IMR-90 (cell line): ENCODE data around the gene MEGF10. TPM values are rescaled to one million over a fixed set of nuclear protein-coding genes. Genes with fewer than 3 reads are reported as not detected.

Experiments
- ATAC-seq: fragments of 200-7000 bp; cut with Tn5 transposase; 2 replicates; pipeline ENCODE4 v1.9.1; 2020; ENCODE audit warnings: low read depth, mild to moderate bottlenecking, moderate library complexity
- BruUV-seq: library from RNA; stranded (reverse); fragments of 400-500 nt; replicated peaks from 2 replicates; lab custom pipeline; 2021; lab: Mats Ljungman, UMichigan
- CTCF ChIA-PET: fragments of 300-600 bp; formaldehyde crosslinking; extraction: SDS; loops from one replicate; lab custom pipeline; 2021; ENCODE audit warnings: antibody characterized with exemption; lab: Yijun Ruan, JAX
- POLR2A ChIA-PET: fragments of 300-600 bp; sonication (Branson Sonifier 250); formaldehyde crosslinking; loops from one replicate; lab custom pipeline; 2022; ENCODE audit warnings: antibody characterized with exemption; ENCODE audit not compliant: unreplicated experiment; lab: Charles Lee
- DNase-seq: peaks from one replicate; pipeline ENCODE4 v3.0.0; 2013
- H2AFZ ChIP-seq: replicated peaks from 2 replicates; pipeline ENCODE3; 2013; ENCODE audit warnings: low read length, mild to moderate bottlenecking; ENCODE audit not compliant: poor library complexity
- H2AK5ac ChIP-seq: 2 replicates; pipeline ENCODE4 v1.6.1; 2013; ENCODE audit warnings: low read depth, low read length, inconsistent platforms
- H2AK9ac ChIP-seq: replicated peaks from 2 replicates; pipeline ENCODE3; 2013; ENCODE audit warnings: mild to moderate bottlenecking, low read depth, low read length, moderate library complexity; ENCODE audit not compliant: poor library complexity
- H2BK120ac ChIP-seq: 2 replicates; pipeline ENCODE4 v1.6.1; 2013; ENCODE audit warnings: low read depth, low read length, inconsistent platforms
- H2BK15ac ChIP-seq: 3 replicates; pipeline ENCODE4 v1.6.1; 2013; ENCODE audit warnings: low read depth, low read length, inconsistent platforms
- H2BK20ac ChIP-seq: 2 replicates; pipeline ENCODE4 v1.6.1; 2013; ENCODE audit warnings: low read depth, mild to moderate bottlenecking, inconsistent platforms, low read length, moderate library complexity
- H2BK5ac ChIP-seq: 2 replicates; pipeline ENCODE4 v1.6.1; 2013; ENCODE audit warnings: mild to moderate bottlenecking, low read depth, low read length, inconsistent platforms; ENCODE audit not compliant: poor library complexity, severe bottlenecking
- H3K14ac ChIP-seq: replicated peaks from 2 replicates; pipeline ENCODE4 v1.6.1; 2013; ENCODE audit warnings: low read depth, low read length, inconsistent platforms
- H3K18ac ChIP-seq: 2 replicates; pipeline ENCODE4 v1.6.1; 2013; ENCODE audit warnings: low read depth, low read length, control low read depth
- H3K23ac ChIP-seq: 2 replicates; pipeline ENCODE4 v1.6.1; 2013; ENCODE audit warnings: low read depth, low read length, inconsistent platforms
- H3K27ac ChIP-seq: 2 replicates; pipeline ENCODE4 v1.5.1; 2013; ENCODE audit warnings: mild to moderate bottlenecking, control low read depth, low read length; ENCODE audit not compliant: insufficient read depth
- H3K27me3 ChIP-seq: 2 replicates; pipeline ENCODE4 v1.6.1; 2013; ENCODE audit warnings: low read length; ENCODE audit not compliant: control insufficient read depth, insufficient read depth
- H3K36me3 ChIP-seq: 2 replicates; pipeline ENCODE4 v1.6.1; 2013; ENCODE audit warnings: low read length, mixed read lengths; ENCODE audit not compliant: control insufficient read depth, insufficient read depth
- H3K4ac ChIP-seq: 2 replicates; pipeline ENCODE4 v1.6.1; 2013; ENCODE audit warnings: low read depth, low read length, inconsistent platforms
- H3K4me1 ChIP-seq: 2 replicates; pipeline ENCODE4 v1.6.1; 2013; ENCODE audit warnings: low read length, mixed read lengths; ENCODE audit not compliant: control insufficient read depth, insufficient read depth
- H3K4me2 ChIP-seq: 2 replicates; pipeline ENCODE4 v1.6.1; 2013; ENCODE audit warnings: low read depth, mild to moderate bottlenecking, control low read depth, low read length, moderate library complexity
- H3K4me3 ChIP-seq: 2 replicates; pipeline ENCODE4 v1.5.1; 2013; ENCODE audit warnings: low read depth, mild to moderate bottlenecking, control low read depth, low read length, moderate library complexity; ENCODE audit not compliant: insufficient read depth
- H3K56ac ChIP-seq: 2 replicates; pipeline ENCODE4 v1.6.1; 2013; ENCODE audit warnings: low read length, inconsistent platforms; ENCODE audit not compliant: insufficient read depth; ENCODE audit errors: extremely low read depth
- H3K79me1 ChIP-seq, 2 experiments: 2 replicates each; pipeline ENCODE4 v1.6.1; 2013; ENCODE audit warnings: low read length in 2 of 2, inconsistent platforms in 1 of 2, low read depth in 1 of 2
- H3K9ac ChIP-seq: 2 replicates; pipeline ENCODE4 v1.6.1; 2013; ENCODE audit warnings: low read depth, low read length, control low read depth
- H3K9me1 ChIP-seq: 2 replicates; pipeline ENCODE4 v1.6.1; 2013; ENCODE audit warnings: low read length, inconsistent platforms; ENCODE audit not compliant: insufficient read depth
- H3K9me3 ChIP-seq: 2 replicates; pipeline ENCODE4 v1.6.1; 2013; ENCODE audit warnings: low read length; ENCODE audit not compliant: control insufficient read depth, insufficient read depth
- H4K20me1 ChIP-seq: 2 replicates; pipeline ENCODE4 v1.6.1; 2013; ENCODE audit warnings: low read length, inconsistent platforms; ENCODE audit not compliant: insufficient read depth
- H4K5ac ChIP-seq: 2 replicates; pipeline ENCODE4 v1.6.1; 2013; ENCODE audit warnings: mild to moderate bottlenecking, low read depth, low read length, control low read depth
- H4K8ac ChIP-seq, 2 experiments: 2 replicates each; pipeline ENCODE4 v1.6.1; 2013; ENCODE audit warnings: low read depth in 2 of 2, low read length in 2 of 2, control low read depth in 1 of 2, inconsistent platforms in 1 of 2
- H4K91ac ChIP-seq: 2 replicates; pipeline ENCODE4 v1.6.1; 2013; ENCODE audit warnings: low read depth, low read length, inconsistent platforms; ENCODE audit not compliant: insufficient read depth
- MAZ ChIP-seq: IDR thresholded peaks from 2 replicates; pipeline ENCODE4 v1.6.1; 2012; ENCODE audit warnings: low read depth, mild to moderate bottlenecking, low read length, improper control_type of control experiment, moderate library complexity, borderline replicate concordance
- RAD21 ChIP-seq: IDR thresholded peaks from 2 replicates; pipeline ENCODE4 v1.6.1; 2012; ENCODE audit warnings: low read length, improper control_type of control experiment
- WGBS, 2 experiments: methylation state at CpG; one replicate each; pipeline versions ENCODE4 v1.1.5 to v1.1.7; 2013; ENCODE audit warnings: missing lambda C conversion rate in 2 of 2; ENCODE audit not compliant: insufficient read length in 1 of 2; ENCODE audit errors: extremely low coverage in 2 of 2; 5-methylcytosine and 5-hydroxymethylcytosine counted together
- dilution Hi-C: fragments of 300-500 bp; cut with HindIII; formaldehyde crosslinking; loops from one replicate; pipeline ENCODE4 v1.14.3; 2018; ENCODE audit warnings: low sequenced_read_pairs; ENCODE audit not compliant: unreplicated experiment
- in situ Hi-C: fragments of 300-500 bp; cut with MboI; formaldehyde crosslinking; loops from 3 replicates; pipeline ENCODE4 v1.14.3; 2019; ENCODE audit warnings: low sequenced_read_pairs, inconsistent platforms, mixed read lengths
- intact Hi-C: fragments of 100-400 bp; cut with micrococcal nuclease; formaldehyde crosslinking; loops from 2 replicates; pipeline ENCODE4 v1.10.0; 2022
- polyA plus RNA-seq, 3 experiments: library from polyadenylated mRNA; depleted of rRNA; stranded (reverse); fragments of >200 nt; gene quantifications; 2 replicates each; pipeline ENCODE4 v1.2.3, GENCODE V29; 2012; ENCODE audit warnings: low replicate concordance in 1 of 3
- total RNA-seq: library from RNA; depleted of rRNA; stranded (reverse); fragments of >200 nt; gene quantifications from 2 replicates; pipeline ENCODE4 v1.2.3, GENCODE V29; 2012
- TF ChIP-seq, protein P1 (sequence below): conservative IDR thresholded peaks from 2 replicates; pipeline ENCODE4 v1.5.1; 2012; ENCODE audit warnings: mild to moderate bottlenecking, low read depth, low read length, improper control_type of control experiment

MEGF10 gene
- total and polyA plus RNA-seq, 2 of the 4 experiments (the other 2 are of a cell fraction) = not detected

GRCh38 chr5:127425868-127426267, 135.3 kb downstream of the MEGF10 start:
- no peak overlapping the region for H2BK120ac ChIP-seq
- no peak overlapping the region for H3K4ac ChIP-seq
- no peak overlapping the region for H2BK5ac ChIP-seq
- no peak overlapping the region for H2BK15ac ChIP-seq
- H3K18ac ChIP-seq = no peak overlapping the region
- no peak overlapping the region for H2AFZ ChIP-seq
- in situ Hi-C loops (no loop called here), intact Hi-C loops (no loop called here), dilution Hi-C loops (no loop called here)
- no peak overlapping the region for H4K91ac ChIP-seq
- H3K4me1 ChIP-seq = no peaks in the 10 kb centered on the region
- H4K20me1 ChIP-seq = no peaks in the 10 kb centered on the region
- no peak overlapping the region for H3K4me2 ChIP-seq
- ChIA-PET CTCF (no interaction called here), POLR2A (no interaction called here)
- H3K79me1 ChIP-seq = no peaks in the 10 kb centered on the region
- H3K14ac ChIP-seq = no peak overlapping the region
- no peak overlapping the region for H2BK20ac ChIP-seq
- TF ChIP-seq RAD21 (no peak), MAZ (no peak)
- TF ChIP-seq, protein P1, sequence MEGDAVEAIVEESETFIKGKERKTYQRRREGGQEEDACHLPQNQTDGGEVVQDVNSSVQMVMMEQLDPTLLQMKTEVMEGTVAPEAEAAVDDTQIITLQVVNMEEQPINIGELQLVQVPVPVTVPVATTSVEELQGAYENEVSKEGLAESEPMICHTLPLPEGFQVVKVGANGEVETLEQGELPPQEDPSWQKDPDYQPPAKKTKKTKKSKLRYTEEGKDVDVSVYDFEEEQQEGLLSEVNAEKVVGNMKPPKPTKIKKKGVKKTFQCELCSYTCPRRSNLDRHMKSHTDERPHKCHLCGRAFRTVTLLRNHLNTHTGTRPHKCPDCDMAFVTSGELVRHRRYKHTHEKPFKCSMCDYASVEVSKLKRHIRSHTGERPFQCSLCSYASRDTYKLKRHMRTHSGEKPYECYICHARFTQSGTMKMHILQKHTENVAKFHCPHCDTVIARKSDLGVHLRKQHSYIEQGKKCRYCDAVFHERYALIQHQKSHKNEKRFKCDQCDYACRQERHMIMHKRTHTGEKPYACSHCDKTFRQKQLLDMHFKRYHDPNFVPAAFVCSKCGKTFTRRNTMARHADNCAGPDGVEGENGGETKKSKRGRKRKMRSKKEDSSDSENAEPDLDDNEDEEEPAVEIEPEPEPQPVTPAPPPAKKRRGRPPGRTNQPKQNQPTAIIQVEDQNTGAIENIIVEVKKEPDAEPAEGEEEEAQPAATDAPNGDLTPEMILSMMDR = no peak
- H3K9me3 ChIP-seq = no peaks in the 10 kb centered on the region
- no peak overlapping the region for H4K8ac ChIP-seq
- H3K36me3 ChIP-seq = no peaks in the 10 kb centered on the region
- H3K9me1 ChIP-seq = no peaks in the 10 kb centered on the region
- H3K9ac ChIP-seq = no peak overlapping the region
- DNase-seq = no peak
- no peak overlapping the region for H3K4me3 ChIP-seq
- no peak overlapping the region for H3K27ac ChIP-seq
- no peak overlapping the region for H2AK9ac ChIP-seq
- no TSS peak for BruUV-seq
- H3K27me3 ChIP-seq = peaks cover 5% of the 10 kb centered on the region
- no peak overlapping the region for H3K56ac ChIP-seq
- no peak for ATAC-seq
- no peak overlapping the region for H2AK5ac ChIP-seq
- no peak overlapping the region for H4K5ac ChIP-seq
- H3K23ac ChIP-seq = no peak overlapping the region
- no CpG with 5 or more reads among the region's 1 CpG for WGBS, 2 experiments
